ENCODE measurements around the gene ZBTB16.

The ZBTB16 gene

GRCh38 chr11:114290503-114291235 lies 231.2 kb downstream of the ZBTB16 start:
- no peak for DNase-seq

GRCh38 chr11:114291381-114291780 lies 231.9 kb downstream of the ZBTB16 start:
- no peak for DNase-seq

- no peak for DNase-seq
Measured at GRCh38 chr11:114291842-114292680, 232.6 kb downstream of the ZBTB16 start.

- no peak for DNase-seq
Measured at GRCh38 chr11:114293201-114293711, 233.7 kb downstream of the ZBTB16 start.

GRCh38 chr11:114295676-114296604 lies 236.4 kb downstream of the ZBTB16 start, which contains the start of gene NNMT:
TSS of gene NNMT (plus strand) at chr11:114296399. CDS start at chr11:114296557, 158 bp downstream.
- no peak for DNase-seq

GRCh38 chr11:114296605-114297372 lies 237.3 kb downstream of the ZBTB16 start:
- no peak for DNase-seq

- no peak for DNase-seq
Measured at GRCh38 chr11:114297806-114298709, 238.5 kb downstream of the ZBTB16 start.

GRCh38 chr11:114298710-114299109 lies 239.2 kb downstream of the ZBTB16 start:
- no peak for DNase-seq

Data from stimulated activated CD4-positive, alpha-beta T cell treated with anti-CD3 and anti-CD28 coated beads, Interleukin-4, amount 100 ng/mL, for 1 hour (primary cell).